Body of pancreas (tissue), 4 donors: Measurements from ENCODE around the gene WHRN. TPM values are rescaled to one million over a fixed set of nuclear protein-coding genes. Genes with fewer than 3 reads are reported as not detected.

Experiments
- ATAC-seq: fragments of 150-250 bp; one replicate; pipeline ENCODE4 v1.9.1; 2016
- DNase-seq, 4 donors: peaks; one replicate each; pipeline ENCODE4 v3.0.0-alpha.2; 2019
- H3K27ac ChIP-seq, 4 donors: fragments of 200-600 bp; sonication (generic); 1 replicate in 3 of 4; 2 replicates in 1 of 4; pipeline versions ENCODE4 v1.5.1 to v1.6.1; 2016 to 2019; ENCODE audit warnings: mild to moderate bottlenecking in 1 of 4, mixed read lengths in 1 of 4, moderate library complexity in 1 of 4
- H3K27me3 ChIP-seq, 2 donors: fragments of 200-600 bp; sonication (generic); one replicate each; pipeline ENCODE4 v1.6.0; 2016; ENCODE audit warnings: mild to moderate bottlenecking in 1 of 2
- H3K36me3 ChIP-seq, 2 donors: fragments of 200-600 bp; sonication (generic); replicated peaks in 1 of 2; 2 replicates each; pipeline ENCODE4 v1.5.1; 2016; ENCODE audit warnings: low read depth in 2 of 2; ENCODE audit not compliant: insufficient read depth in 1 of 2
- H3K4me1 ChIP-seq: fragments of 200-600 bp; sonication (generic); one replicate; pipeline ENCODE4 v1.6.0; 2016
- H3K4me3 ChIP-seq, 2 donors: fragments of 200-600 bp; sonication (generic); 1 replicate in 1 of 2; 2 replicates in 1 of 2; pipeline ENCODE4 v1.5.1; 2016 to 2019
- H3K9me3 ChIP-seq, 3 donors: fragments of 200-600 bp; sonication (generic); 1 replicate in 2 of 3; 2 replicates in 1 of 3; pipeline ENCODE4 v1.5.1; 2016
- POLR2A ChIP-seq, 3 donors: fragments of 450-650 bp; IDR thresholded peaks; one replicate each; pipeline ENCODE4 v1.6.1; 2016; ENCODE audit warnings: antibody characterized with exemption in 3 of 3, mild to moderate bottlenecking in 2 of 3
- WGBS, 2 donors: methylation state at CpG; one replicate each; pipeline ENCODE4 v1.1.5; 2017; 5-methylcytosine and 5-hydroxymethylcytosine counted together
- intact Hi-C: fragments of 100-400 bp; cut with DNase I; formaldehyde crosslinking; loops from one replicate; pipeline ENCODE4 v1.15.1; 2023
- total RNA-seq, 2 donors: library from RNA; depleted of rRNA; stranded (reverse); fragments of >200 nt; gene quantifications; one replicate each; pipeline ENCODE4 v1.1.0, GENCODE V29; 2016
- TF ChIP-seq, protein P1 (sequence below), 7 experiments: fragments of 450-650 bp in 4 of 7; fragments of 200-600 bp in 3 of 7; sonication (generic) in 3 of 7; IDR thresholded peaks; one replicate each; pipeline ENCODE4 v1.5.1; 2016 to 2019; ENCODE audit warnings: antibody characterized with exemption in 7 of 7

WHRN gene
- total RNA-seq, 2 donors from 2014 or later, result 13.5 to 15.6 TPM

DNA sequence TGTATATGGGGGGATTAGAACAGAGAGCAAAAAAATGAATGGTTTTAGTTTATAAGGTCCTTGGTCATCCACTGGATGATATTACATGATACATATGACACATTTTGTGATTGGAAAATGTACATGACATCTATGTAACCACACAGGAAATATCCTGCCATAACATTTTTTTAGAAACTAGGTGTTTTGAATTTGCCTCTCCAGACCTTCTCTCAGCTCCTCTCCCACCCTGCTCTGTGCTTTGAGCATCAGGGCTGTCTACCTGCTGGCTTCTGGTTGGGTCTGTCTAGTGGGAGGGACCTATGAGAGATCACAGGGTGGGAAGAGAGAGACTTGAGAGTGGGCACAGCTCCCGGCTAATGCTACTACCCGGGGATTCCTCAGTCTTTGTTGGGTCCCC lies 141.8 kb downstream of the WHRN start:
- H3K4me3 ChIP-seq, result no peak overlapping the region
- intact Hi-C loops, result no loop called here
- no peaks in the 10 kb centered on the region for H3K27me3 ChIP-seq
- H3K9me3 ChIP-seq, result no peaks in the 10 kb centered on the region
- 35 to 50% methylated on average over 2 of the region's 2 CpGs for WGBS, 2 donors
- H3K36me3 ChIP-seq, result peaks cover 0 to 22% of the 10 kb centered on the region in 2 donors
- ATAC-seq (no peak), DNase-seq (no peak)
- TF ChIP-seq POLR2A (IDR thresholded peaks at IDR 0.05), result no peak
- TF ChIP-seq, protein P1, sequence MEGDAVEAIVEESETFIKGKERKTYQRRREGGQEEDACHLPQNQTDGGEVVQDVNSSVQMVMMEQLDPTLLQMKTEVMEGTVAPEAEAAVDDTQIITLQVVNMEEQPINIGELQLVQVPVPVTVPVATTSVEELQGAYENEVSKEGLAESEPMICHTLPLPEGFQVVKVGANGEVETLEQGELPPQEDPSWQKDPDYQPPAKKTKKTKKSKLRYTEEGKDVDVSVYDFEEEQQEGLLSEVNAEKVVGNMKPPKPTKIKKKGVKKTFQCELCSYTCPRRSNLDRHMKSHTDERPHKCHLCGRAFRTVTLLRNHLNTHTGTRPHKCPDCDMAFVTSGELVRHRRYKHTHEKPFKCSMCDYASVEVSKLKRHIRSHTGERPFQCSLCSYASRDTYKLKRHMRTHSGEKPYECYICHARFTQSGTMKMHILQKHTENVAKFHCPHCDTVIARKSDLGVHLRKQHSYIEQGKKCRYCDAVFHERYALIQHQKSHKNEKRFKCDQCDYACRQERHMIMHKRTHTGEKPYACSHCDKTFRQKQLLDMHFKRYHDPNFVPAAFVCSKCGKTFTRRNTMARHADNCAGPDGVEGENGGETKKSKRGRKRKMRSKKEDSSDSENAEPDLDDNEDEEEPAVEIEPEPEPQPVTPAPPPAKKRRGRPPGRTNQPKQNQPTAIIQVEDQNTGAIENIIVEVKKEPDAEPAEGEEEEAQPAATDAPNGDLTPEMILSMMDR (IDR thresholded peaks at IDR 0.05), result no peak
- no peaks in the 10 kb centered on the region for H3K4me1 ChIP-seq
- H3K27ac ChIP-seq, result no peak overlapping the region

DNA sequence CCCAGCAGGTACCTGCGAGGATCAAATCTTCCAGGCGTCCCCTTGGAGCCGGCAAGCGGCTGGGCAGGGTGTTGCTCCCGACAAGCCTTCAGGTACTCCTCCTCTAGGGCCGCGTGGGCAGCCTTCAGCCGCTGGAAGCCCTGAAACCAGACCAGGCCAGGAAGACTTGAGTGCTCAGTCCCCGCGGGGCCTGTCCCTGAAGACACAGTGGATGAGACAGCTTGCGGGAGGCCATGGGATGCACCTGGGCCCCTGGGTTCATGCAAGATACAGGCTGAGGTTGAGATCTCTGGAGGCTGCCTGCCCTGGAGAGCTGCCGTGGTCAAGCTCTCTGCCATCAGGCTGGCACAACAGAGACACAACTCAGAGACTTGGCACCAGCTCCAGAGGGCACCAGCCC lies 142.9 kb downstream of the WHRN start:
- intact Hi-C loops, result no loop called here

DNA sequence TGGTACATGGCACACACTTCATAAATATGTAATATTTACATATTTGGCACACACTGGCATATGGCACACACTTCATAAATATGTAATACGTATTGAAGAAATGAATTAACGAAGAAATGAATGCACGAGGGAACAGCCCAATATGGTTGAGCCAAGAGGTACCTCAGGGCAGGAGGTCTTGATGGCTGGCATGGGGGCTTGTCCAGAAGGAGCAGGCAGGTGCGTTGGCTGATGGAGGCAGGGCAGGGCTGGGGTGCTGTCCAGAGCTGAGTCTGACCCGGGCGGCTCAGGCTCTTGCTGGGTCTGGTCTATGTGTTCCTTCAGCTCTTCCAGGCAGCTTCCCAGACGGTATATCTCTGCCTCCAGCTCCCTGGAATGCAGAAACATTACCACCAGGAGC lies 143.7 kb downstream of the WHRN start:
- Histone ChIP-seq H3K36me3 (peaks cover 0 to 21% of the 10 kb centered on the region in 2 donors), H3K4me3 (no peak overlapping the region), H3K4me1 (no peaks in the 10 kb centered on the region), H3K9me3 (no peaks in the 10 kb centered on the region), H3K27ac (no peak overlapping the region), H3K27me3 (no peaks in the 10 kb centered on the region)
- TF ChIP-seq, protein P1 (IDR thresholded peaks at IDR 0.05), result no peak
- no peak for TF ChIP-seq POLR2A (IDR thresholded peaks at IDR 0.05)
- ATAC-seq, result no peak
- DNase-seq, result no peak
- intact Hi-C loops, result no loop called here
- 84 to 87% methylated on average over 6 to 7 of the region's 7 CpGs for WGBS, 2 donors

More for the DNA sequence above, 142.9 kb downstream of the WHRN start:
- Histone ChIP-seq H3K36me3 (peaks cover 0 to 22% of the 10 kb centered on the region in 2 donors), H3K27ac (no peak overlapping the region), H3K4me1 (no peaks in the 10 kb centered on the region), H3K9me3 (no peaks in the 10 kb centered on the region), H3K27me3 (no peaks in the 10 kb centered on the region), H3K4me3 (no peak overlapping the region)
- TF ChIP-seq, protein P1 (IDR thresholded peaks at IDR 0.05), result no peak
- no peak for TF ChIP-seq POLR2A (IDR thresholded peaks at IDR 0.05)
- WGBS, 2 donors, result 80 to 85% methylated on average over 8 to 12 of the region's 12 CpGs
- DNase-seq, result no peak
- no peak for ATAC-seq

DNA sequence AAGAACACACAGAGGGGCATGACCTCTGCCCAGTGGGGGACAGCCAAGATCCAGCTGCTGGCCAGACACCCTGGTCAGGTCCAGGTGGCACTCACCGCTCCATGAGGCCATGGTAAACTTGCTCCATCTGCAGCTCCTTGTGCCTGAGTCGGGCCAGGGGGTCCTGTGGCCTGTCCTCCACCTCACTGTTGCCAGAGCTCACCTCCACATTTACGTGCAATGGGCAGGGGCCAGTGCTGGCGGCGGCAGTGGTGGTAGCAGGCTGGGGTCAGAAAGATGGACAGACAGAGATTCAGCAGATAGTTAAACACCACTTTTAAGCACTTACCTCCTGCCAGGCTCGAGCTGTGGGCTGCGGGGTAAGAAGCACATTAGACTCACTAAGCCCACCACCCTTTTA lies 145.5 kb downstream of the WHRN start:
- WGBS, 2 donors, result 86 to 90% methylated on average over 5 to 7 of the region's 7 CpGs
- H3K4me1 ChIP-seq, result no peaks in the 10 kb centered on the region
- no peaks in the 10 kb centered on the region for H3K27me3 ChIP-seq
- ATAC-seq, result no peak
- no peak overlapping the region for H3K27ac ChIP-seq
- intact Hi-C loops, result no loop called here
- TF ChIP-seq, protein P1 (IDR thresholded peaks at IDR 0.05), result no peak
- no peak for TF ChIP-seq POLR2A (IDR thresholded peaks at IDR 0.05)
- H3K36me3 ChIP-seq, result peaks cover 0 to 25% of the 10 kb centered on the region in 2 donors
- no peak overlapping the region for H3K4me3 ChIP-seq
- H3K9me3 ChIP-seq, result no peaks in the 10 kb centered on the region
- DNase-seq, result no peak

DNA sequence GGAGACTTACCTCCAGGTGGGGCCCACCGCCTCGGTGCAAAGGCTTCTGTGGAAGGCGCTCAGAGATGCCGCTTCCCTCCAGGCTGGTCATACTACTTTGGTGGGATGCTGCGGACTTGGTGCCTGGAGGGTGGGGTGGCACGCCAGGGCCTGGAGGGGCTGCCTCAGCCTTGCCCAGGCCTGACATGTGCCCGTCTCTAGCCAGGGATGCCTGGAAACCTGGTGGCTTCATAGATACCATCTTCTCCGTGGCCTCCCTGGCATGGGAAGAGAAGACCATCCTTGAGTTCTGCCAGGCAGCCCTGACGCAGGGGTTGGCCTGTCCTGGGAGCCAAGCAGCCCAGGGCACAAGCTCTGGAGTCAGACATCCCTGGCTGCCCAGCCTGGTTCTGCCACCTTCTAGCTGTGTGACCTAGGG lies 147.4 kb downstream of the WHRN start:
- no peaks in the 10 kb centered on the region for H3K4me1 ChIP-seq
- no peaks in the 10 kb centered on the region for H3K9me3 ChIP-seq
- DNase-seq (no peak), ATAC-seq (no peak)
- intact Hi-C loops, result no loop called here
- H3K4me3 ChIP-seq, result no peak overlapping the region
- peaks cover 0 to 25% of the 10 kb centered on the region in 2 donors for H3K36me3 ChIP-seq
- H3K27me3 ChIP-seq, result no peaks in the 10 kb centered on the region
- 82 to 96% methylated on average over 4 to 9 of the region's 9 CpGs for WGBS, 2 donors
- TF ChIP-seq, protein P1 (IDR thresholded peaks at IDR 0.05), result no peak
- TF ChIP-seq POLR2A (IDR thresholded peaks at IDR 0.05), result no peak
- no peak overlapping the region for H3K27ac ChIP-seq
